GM21367 (cell line): ENCODE results near the gene OR7E24.
"Not testable (repeated sequence)": the region's sequence is repeated elsewhere in the genome, so short reads cannot be mapped to it uniquely, and the experiment has no call there.

ENCODE experiments used
- ATAC-seq: cut with Tn5 transposase; IDR thresholded peaks from one replicate; pipeline ENCODE4 v1.9.1; 2021; ENCODE audit not compliant: unreplicated experiment

The OR7E24 gene

GRCh38 chr19:9250630-9251029, at the start of gene OR7E24:
OR7E24 (plus strand) TSS chr19:9250930; CDS start chr19:9251044, 114 bp downstream.
- no peak for ATAC-seq

- ATAC-seq = no peak
Measured at GRCh38 chr19:9205501-9206113, 45.1 kb upstream of the OR7E24 start.

- ATAC-seq = no peak
Measured at GRCh38 chr19:9219489-9219888, 31.2 kb upstream of the OR7E24 start, which contains the start of gene OR7D4. OR7D4 (minus strand) TSS chr19:9219589; CDS start chr19:9214837, 4,752 bp downstream.

GRCh38 chr19:9251236-9251635, 506 bp downstream of the OR7E24 start:
- ATAC-seq = no peak

GRCh38 chr19:9283485-9283884, 32.8 kb downstream of the OR7E24 start:
- ATAC-seq = not testable (repeated sequence)

- ATAC-seq = no peak
Measured at GRCh38 chr19:9289231-9289884, 38.6 kb downstream of the OR7E24 start.

- no peak for ATAC-seq
Measured at GRCh38 chr19:9295411-9295849, 44.7 kb downstream of the OR7E24 start.

GRCh38 chr19:9296336-9296735, 45.6 kb downstream of the OR7E24 start:
- ATAC-seq = no peak
